NB4 (cell line): ENCODE data around the gene CAMSAP1.

Experiments used
- CTCF ChIP-seq: IDR thresholded peaks from one replicate; pipeline ENCODE4 v1.5.1; 2012; ENCODE audit warnings: low read depth, low read length
- POLR2A ChIP-seq: IDR thresholded peaks from 2 replicates; pipeline ENCODE4 v1.6.1; 2011; ENCODE audit warnings: mild to moderate bottlenecking; ENCODE audit not compliant: insufficient read length; ENCODE audit errors: extremely low read depth

GRCh38 chr9:135858491-135859185 lies 48.7 kb downstream of the CAMSAP1 start:
- TF ChIP-seq CTCF = no peak
- TF ChIP-seq POLR2A = no peak
